ENCODE measurements around the gene ZNF451. TPM values are rescaled to one million over a fixed set of nuclear protein-coding genes. Genes with fewer than 3 reads are reported as not detected.

The ZNF451 gene
- total RNA-seq, 1 donor from 2014 or later: 17.2 TPM

DNA sequence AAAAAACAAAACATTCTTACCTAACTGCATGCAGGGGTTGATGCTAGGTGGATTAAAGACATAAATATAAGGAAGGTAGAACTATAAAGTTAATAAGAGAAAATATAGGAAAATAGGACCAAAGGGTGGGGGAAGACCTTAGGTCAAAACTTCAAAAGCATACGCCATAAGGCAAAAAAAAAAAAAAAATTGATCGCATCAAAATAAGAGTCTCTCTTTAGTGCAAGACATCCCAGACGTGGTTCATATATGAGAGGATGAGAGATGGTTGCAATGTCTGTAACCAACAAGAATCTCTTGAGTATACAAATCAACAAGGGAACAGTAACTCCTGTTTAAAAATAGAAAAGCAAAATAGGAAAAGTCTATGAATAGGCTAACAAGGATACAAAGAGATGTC lies 90.6 kb downstream of the ZNF451 start:
- intact Hi-C loops (cut with DNase I): loop anchor here (10.0 kb wide), 1 partner anchor 134 kb away; the partner anchor contains the start of gene PRIM2
- DNase-seq: no peak
- ATAC-seq (ENCODE audit: poor library complexity): no peak

GRCh38 chr6:57182017-57182432 lies 92.0 kb downstream of the ZNF451 start:
- DNase-seq (no peak), ATAC-seq (ENCODE audit: poor library complexity) (no peak)
- intact Hi-C loops (cut with DNase I): loop anchor here (10.0 kb wide), 1 partner anchor 133 kb away; the partner anchor contains the start of gene PRIM2

DNA sequence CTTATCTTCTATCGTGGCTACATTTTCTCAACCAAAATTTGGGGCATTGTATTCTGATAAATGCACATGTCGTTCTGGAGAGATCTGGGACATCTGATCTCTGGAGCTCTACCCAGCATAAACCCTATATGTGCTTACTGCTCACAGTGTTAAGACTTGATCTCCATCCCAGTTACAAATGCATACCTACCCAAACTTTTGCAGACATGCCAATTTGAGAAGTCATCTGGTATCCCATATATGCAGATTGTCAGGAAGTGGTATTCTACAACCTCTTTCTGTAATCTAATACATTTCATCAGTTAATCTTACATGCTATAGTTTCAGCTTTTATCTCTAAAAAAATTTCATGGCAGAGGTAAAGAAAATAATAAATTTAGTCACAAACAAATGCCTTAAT lies 93.3 kb downstream of the ZNF451 start:
- intact Hi-C loops (cut with DNase I): loop anchor here (10.0 kb wide), 1 partner anchor 131 kb away; the partner anchor contains the start of gene PRIM2
- ATAC-seq (ENCODE audit: poor library complexity) (no peak), DNase-seq (no peak)

GRCh38 chr6:57190140-57190539 lies 100.2 kb downstream of the ZNF451 start:
- intact Hi-C loops (cut with DNase I): no loop called here
- DNase-seq (no peak), ATAC-seq (ENCODE audit: poor library complexity) (peak; percentile 41)

- no peak for DNase-seq
- intact Hi-C loops (cut with DNase I): no loop called here
- peak; percentile 72 for ATAC-seq (ENCODE audit: poor library complexity)
Measured at GRCh38 chr6:57193177-57193576, 103.2 kb downstream of the ZNF451 start.

DNA sequence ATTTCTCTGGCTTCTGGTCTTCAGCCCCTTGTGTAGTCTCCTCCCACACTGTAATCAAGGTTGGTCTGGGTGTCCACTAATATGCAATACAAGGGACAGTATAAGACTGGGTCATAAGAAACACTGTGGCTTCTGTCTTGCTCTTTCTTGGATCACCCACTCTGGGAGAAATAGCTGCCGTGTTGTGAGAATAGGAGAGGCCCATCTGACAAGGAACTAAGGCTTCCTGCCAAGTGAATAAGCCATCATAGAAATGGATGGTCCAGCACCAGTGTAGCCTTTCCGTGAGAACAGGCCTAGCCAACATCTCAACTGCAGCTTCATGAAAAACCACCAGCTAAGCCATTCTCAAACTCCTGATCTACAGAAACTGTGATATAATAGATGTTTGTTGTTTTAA lies 105.5 kb downstream of the ZNF451 start:
- ATAC-seq (ENCODE audit: poor library complexity) (peak; percentile 58), DNase-seq (no peak)
- intact Hi-C loops (cut with DNase I): no loop called here

- no peak for DNase-seq
- ATAC-seq (ENCODE audit: poor library complexity): no peak
- intact Hi-C loops (cut with DNase I): no loop called here
Measured at GRCh38 chr6:57198926-57199636, 109.1 kb downstream of the ZNF451 start.

GRCh38 chr6:57201718-57202117 lies 111.7 kb downstream of the ZNF451 start:
- ATAC-seq (ENCODE audit: poor library complexity): no peak
- intact Hi-C loops (cut with DNase I): no loop called here

GRCh38 chr6:57205550-57206328 lies 115.8 kb downstream of the ZNF451 start:
- intact Hi-C loops (cut with DNase I): no loop called here
- DNase-seq: no peak
- ATAC-seq (ENCODE audit: poor library complexity): no peak

More at GRCh38 chr6:57201718-57202117, 111.7 kb downstream of the ZNF451 start:
- DNase-seq: no peak

DNA sequence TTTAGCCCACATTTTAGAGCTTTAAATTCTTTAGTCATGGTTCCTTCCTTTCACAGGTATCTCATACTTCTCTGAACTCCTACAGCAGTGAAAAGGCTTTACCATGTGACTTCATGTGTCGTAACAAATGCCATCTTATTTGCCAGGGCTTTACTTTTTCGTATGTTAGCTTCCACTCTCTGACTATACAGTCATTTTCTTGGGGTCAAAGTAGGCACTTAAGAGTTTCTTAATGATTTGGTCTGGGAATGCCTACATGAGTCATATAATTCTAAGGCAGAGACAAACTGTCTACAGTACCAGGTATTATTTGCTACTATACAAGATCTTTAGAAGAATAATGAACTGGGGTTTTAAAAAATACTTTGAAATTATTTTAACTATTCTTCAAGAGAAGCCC lies 117.2 kb downstream of the ZNF451 start:
- DNase-seq: no peak
- no peak for ATAC-seq (ENCODE audit: poor library complexity)
- intact Hi-C loops (cut with DNase I): no loop called here

GRCh38 chr6:57207872-57208271 lies 117.9 kb downstream of the ZNF451 start:
- no peak for ATAC-seq (ENCODE audit: poor library complexity)
- no peak for DNase-seq
- intact Hi-C loops (cut with DNase I): no loop called here

DNA sequence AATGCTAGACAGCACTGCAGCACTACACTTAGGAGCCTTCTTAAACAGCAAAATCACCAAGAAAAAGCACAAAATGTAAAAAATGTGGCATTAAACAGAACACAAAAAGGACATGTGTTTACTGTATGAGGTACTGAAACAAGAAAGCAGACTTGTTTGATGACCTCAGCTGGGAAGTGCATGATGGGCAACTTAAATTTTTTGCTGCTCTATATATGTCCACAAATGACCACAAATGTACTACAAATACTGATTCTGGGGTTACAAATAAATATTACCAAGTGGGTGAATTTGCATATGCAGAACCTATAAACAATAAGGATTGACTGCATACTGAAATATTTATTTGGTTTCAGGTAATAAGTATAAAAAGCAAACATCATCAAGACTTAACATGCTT lies 119.0 kb downstream of the ZNF451 start:
- ATAC-seq (ENCODE audit: poor library complexity) (no peak), DNase-seq (no peak)
- intact Hi-C loops (cut with DNase I): no loop called here

DNA sequence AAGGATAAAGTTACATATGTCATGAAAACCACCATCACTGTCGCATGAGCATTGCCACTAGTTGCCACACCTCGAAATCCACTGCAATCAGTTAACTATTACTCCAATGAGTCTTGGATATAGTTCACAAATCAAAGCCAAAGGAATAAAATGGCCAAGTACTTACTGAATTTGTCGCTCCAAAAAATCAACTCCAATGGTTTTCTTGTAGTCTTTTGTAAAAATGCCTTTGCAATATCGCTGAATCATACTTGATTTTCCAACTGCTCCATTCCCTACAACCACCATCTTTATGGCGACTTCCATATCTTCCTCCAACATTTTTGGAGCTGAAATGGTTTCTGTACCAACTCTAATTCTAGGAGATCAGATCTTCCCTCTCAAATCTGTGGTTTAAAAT lies 120.1 kb downstream of the ZNF451 start:
- intact Hi-C loops (cut with DNase I): no loop called here
- DNase-seq (no peak), ATAC-seq (ENCODE audit: poor library complexity) (no peak)

- intact Hi-C loops (cut with DNase I): no loop called here
- no peak for DNase-seq
- ATAC-seq (ENCODE audit: poor library complexity): no peak
Measured at GRCh38 chr6:57215260-57215659, 125.3 kb downstream of the ZNF451 start.

DNA sequence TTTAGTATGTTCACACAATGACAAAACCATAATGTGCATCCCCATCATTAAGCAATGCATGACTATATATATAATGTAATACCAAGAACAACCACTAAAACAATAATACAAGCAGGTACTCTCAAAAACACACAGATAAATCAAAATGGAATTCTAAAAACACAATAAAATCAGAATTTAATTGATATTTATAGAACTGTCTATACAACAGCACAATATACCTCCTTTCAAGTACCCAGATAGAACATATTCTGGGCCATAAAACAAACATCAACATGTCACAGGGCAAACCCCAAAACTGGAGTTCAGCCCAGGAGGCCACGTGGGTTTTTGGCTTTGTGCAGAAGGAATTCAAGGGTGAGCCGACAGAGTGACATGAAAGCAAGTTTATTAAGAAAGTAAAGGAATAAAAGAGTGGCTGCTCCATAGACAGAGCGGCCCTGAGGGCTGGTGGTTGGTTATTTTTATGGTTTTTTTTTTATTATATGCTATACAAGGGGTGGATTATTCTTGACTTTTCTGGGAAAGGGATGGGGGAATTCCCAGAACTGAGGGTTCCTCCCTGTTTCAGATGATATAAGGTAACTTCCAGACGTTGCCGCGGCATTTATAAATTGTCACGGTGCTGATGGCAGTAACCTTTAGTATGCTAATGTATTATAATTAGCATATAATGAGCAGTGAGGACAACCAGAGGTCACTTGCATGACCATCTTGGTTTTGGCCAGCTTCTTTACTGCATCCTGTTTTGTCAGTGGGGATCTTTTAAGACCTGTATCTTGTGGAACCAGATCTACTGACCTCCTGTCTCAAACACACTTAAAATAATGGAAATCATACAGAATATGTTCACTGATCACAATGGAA lies 126.5 kb downstream of the ZNF451 start:
- peak; percentile 61 for ATAC-seq (ENCODE audit: poor library complexity)
- intact Hi-C loops (cut with DNase I): no loop called here
- peak; percentile 48 for DNase-seq

DNA sequence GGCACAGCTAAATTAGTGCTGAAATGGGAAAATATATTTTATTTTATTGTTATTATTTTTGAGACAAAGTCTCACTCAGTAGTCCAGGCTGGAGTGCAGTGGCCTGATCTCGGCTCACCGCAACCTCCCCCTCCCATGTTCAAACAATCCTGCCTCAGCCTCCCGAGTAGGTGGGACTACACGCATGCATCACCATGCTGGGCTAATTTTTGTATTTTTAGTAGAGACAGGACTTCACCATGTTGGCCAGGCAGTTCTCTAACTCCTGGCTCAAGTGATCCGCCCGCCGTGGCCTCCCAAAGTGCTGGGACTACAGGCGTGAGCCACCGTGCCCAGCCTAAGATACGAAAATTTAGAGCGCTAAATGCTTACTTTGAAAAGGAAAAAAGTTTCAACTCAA lies 127.3 kb downstream of the ZNF451 start:
- DNase-seq (no peak), ATAC-seq (ENCODE audit: poor library complexity) (no peak)
- intact Hi-C loops (cut with DNase I): no loop called here

Data from Right ventricle myocardium superior (tissue), 1 donor.